Lower lobe of right lung (tissue), 2 donors: ENCODE results near the gene LRCOL1. TPM values are rescaled to one million over a fixed set of nuclear protein-coding genes. Genes with fewer than 3 reads are reported as not detected.
A peak's percentile ranks its signal among the peaks of the same experiment; 100 is the strongest.

Source experiments
- ATAC-seq, 2 donors: fragments of 200-7000 bp; cut with Tn5 transposase; one replicate each; pipeline ENCODE4 v1.9.1; 2020 to 2022; ENCODE audit warnings: mild to moderate bottlenecking in 2 of 2, moderate library complexity in 2 of 2
- DNase-seq: peaks from one replicate; pipeline ENCODE4 v3.0.0-alpha.2; 2020
- H3K27ac ChIP-seq: fragments of 200-600 bp; one replicate; pipeline ENCODE4 v1.8.0; 2022
- H3K27me3 ChIP-seq: fragments of 200-600 bp; one replicate; pipeline ENCODE4 v1.8.0; 2022; ENCODE audit warnings: low read depth
- H3K36me3 ChIP-seq: fragments of 200-600 bp; one replicate; pipeline ENCODE4 v1.8.0; 2022; ENCODE audit warnings: mild to moderate bottlenecking
- H3K4me1 ChIP-seq: fragments of 200-600 bp; one replicate; pipeline ENCODE4 v1.8.0; 2022
- H3K4me3 ChIP-seq: fragments of 200-600 bp; one replicate; pipeline ENCODE4 v1.8.0; 2022; ENCODE audit warnings: mild to moderate bottlenecking
- H3K9me3 ChIP-seq: fragments of 200-600 bp; one replicate; pipeline ENCODE4 v1.8.0; 2022
- CTCF ChIP-seq: fragments of 200-600 bp; IDR thresholded peaks from one replicate; pipeline ENCODE4 v1.8.0; 2022; ENCODE audit warnings: antibody characterized with exemption, mild to moderate bottlenecking
- intact Hi-C: fragments of 100-400 bp; cut with DNase I; formaldehyde crosslinking; loops from one replicate; pipeline ENCODE4 v1.11.0; 2022
- total RNA-seq: library from RNA; stranded (reverse); fragmentation: NEBNext Ultra II Directional; extraction: Animal tissue kit (Norgen Biotek cat#: 25700); gene quantifications from one replicate; pipeline ENCODE4 v1.2.1, GENCODE V29; 2021
- donor health status: DM: no; HTN: yes; CAD: no; lungs with severe emphysema.

The LRCOL1 gene
- total RNA-seq, 1 donor from 2014 or later, result 2.3 TPM

GRCh38 chr12:132653567-132654290 lies 43.3 kb upstream of the LRCOL1 start:
- no peaks in the 10 kb centered on the region for H3K9me3 ChIP-seq
- H3K36me3 ChIP-seq, result peaks cover 78% of the 10 kb centered on the region
- intact Hi-C loops, result no loop called here
- DNase-seq (no peak), ATAC-seq (no peak)
- no peak overlapping the region for H3K27ac ChIP-seq
- H3K4me3 ChIP-seq, result no peak overlapping the region
- H3K4me1 ChIP-seq, result no peaks in the 10 kb centered on the region
- no peak for TF ChIP-seq CTCF
- H3K27me3 ChIP-seq, result no peaks in the 10 kb centered on the region

- H3K36me3 ChIP-seq, result peaks cover 76% of the 10 kb centered on the region
- H3K9me3 ChIP-seq, result no peaks in the 10 kb centered on the region
- no peak for DNase-seq
- no peak for ATAC-seq
- H3K27ac ChIP-seq, result no peak overlapping the region
- H3K4me1 ChIP-seq, result no peaks in the 10 kb centered on the region
- no peaks in the 10 kb centered on the region for H3K27me3 ChIP-seq
- TF ChIP-seq CTCF, result no peak
- H3K4me3 ChIP-seq, result no peak overlapping the region
- intact Hi-C loops, result no loop called here
These were observed 41.2 kb upstream of the LRCOL1 start for GRCh38 chr12:132651444-132652100.

- Histone ChIP-seq H3K4me1 (no peaks in the 10 kb centered on the region), H3K9me3 (no peaks in the 10 kb centered on the region), H3K27me3 (no peaks in the 10 kb centered on the region), H3K4me3 (no peak overlapping the region), H3K36me3 (peaks cover 62% of the 10 kb centered on the region), H3K27ac (no peak overlapping the region)
- ATAC-seq (peak in 1 of 2 donors; percentile 30), DNase-seq (no peak)
- no peak for TF ChIP-seq CTCF
- intact Hi-C loops, result no loop called here
These were observed 39.0 kb upstream of the LRCOL1 start for GRCh38 chr12:132649226-132649945.

DNA sequence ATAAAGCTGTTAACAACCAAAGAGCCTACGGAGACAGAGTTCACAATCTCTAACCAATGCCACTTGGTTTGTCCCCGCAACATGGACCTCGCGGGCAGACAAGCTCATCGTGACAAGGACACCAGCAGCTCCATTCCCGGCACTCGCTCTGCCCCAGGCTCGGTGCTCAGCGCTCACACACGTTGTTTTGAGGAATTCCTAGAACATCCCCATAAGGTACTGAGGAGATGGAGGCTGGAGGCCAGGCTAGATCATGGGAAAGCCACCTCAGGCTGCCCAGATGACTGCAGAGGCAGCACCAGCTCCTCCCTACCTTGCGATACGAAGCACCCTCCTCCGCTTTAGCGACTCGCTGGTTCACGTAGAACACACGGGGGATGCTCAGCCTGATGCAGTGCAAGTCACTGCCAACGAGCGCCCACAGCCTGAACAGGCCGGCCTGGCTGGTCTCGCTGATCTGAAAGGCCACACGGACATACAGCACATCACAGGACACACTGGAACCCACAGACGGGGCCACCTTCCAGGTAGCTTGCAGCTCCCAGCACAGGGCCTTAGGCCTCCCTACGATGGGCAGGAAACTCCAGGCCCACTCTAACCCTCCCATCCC lies 38.3 kb upstream of the LRCOL1 start:
- Histone ChIP-seq H3K4me3 (no peak overlapping the region), H3K4me1 (no peaks in the 10 kb centered on the region), H3K27ac (no peak overlapping the region), H3K27me3 (no peaks in the 10 kb centered on the region), H3K36me3 (peaks cover 61% of the 10 kb centered on the region), H3K9me3 (no peaks in the 10 kb centered on the region)
- no peak for DNase-seq
- TF ChIP-seq CTCF, result no peak
- no peak for ATAC-seq
- intact Hi-C loops, result no loop called here

DNA sequence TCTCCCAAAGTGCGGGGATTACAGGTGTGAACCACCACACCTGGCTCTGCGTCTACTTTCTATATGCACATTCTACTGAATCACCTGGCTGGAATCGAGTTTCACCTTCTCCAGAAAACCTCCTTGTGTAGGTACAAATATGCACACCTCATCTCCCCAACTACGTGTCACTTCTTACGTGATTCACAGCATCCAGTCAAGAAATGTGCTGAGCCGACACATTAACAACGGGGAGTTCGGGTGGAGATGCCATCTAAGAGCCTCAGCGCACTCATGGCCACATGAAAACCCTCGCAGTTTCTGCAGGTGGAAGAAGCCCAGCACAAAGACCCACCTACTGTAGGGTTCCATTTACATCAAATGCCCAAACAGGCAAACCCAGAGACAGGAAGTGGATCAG lies 37.5 kb upstream of the LRCOL1 start:
- Histone ChIP-seq H3K9me3 (no peaks in the 10 kb centered on the region), H3K4me3 (no peak overlapping the region), H3K4me1 (no peaks in the 10 kb centered on the region), H3K36me3 (peaks cover 61% of the 10 kb centered on the region), H3K27ac (no peak overlapping the region), H3K27me3 (no peaks in the 10 kb centered on the region)
- intact Hi-C loops, result no loop called here
- ATAC-seq (no peak), DNase-seq (no peak)
- TF ChIP-seq CTCF, result no peak
